Activated naive CD4-positive, alpha-beta T cell treated with anti-CD3 and anti-CD28 coated beads for 36 hours (primary cell): ENCODE measurements around the gene USP7. TPM values are rescaled to one million over a fixed set of nuclear protein-coding genes. Genes with fewer than 3 reads are reported as not detected.
"Not testable (repeated sequence)": the region's sequence is repeated elsewhere in the genome, so short reads cannot be mapped to it uniquely, and the experiment has no call there.

ENCODE experiments used
- CTCF ChIA-PET: fragments of 350-600 bp; sonication (Branson Sonifier 250); formaldehyde crosslinking; loops from one replicate; lab custom pipeline; 2021; ENCODE audit warnings: antibody characterized with exemption; lab: Charles Lee
- DNase-seq: peaks from one replicate; pipeline ENCODE4 v3.0.0-alpha.2; 2020
- H3K27ac Mint-ChIP-seq: one replicate; pipeline ENCODE4 v1.8.0; 2021; ENCODE audit warnings: mild to moderate bottlenecking, mixed read lengths
- H3K27me3 Mint-ChIP-seq: one replicate; pipeline ENCODE4 v1.8.0; 2021; ENCODE audit warnings: low read depth, mixed read lengths
- H3K36me3 Mint-ChIP-seq: one replicate; pipeline ENCODE4 v1.8.0; 2021; ENCODE audit warnings: low read depth, mixed read lengths
- H3K4me1 Mint-ChIP-seq: one replicate; pipeline ENCODE4 v1.8.0; 2021; ENCODE audit warnings: low read depth, mixed read lengths
- H3K4me3 Mint-ChIP-seq: one replicate; pipeline ENCODE4 v1.8.0; 2021; ENCODE audit warnings: mild to moderate bottlenecking, moderate library complexity, mixed read lengths
- H3K9me3 Mint-ChIP-seq: one replicate; pipeline ENCODE4 v1.8.0; 2021; ENCODE audit warnings: mixed read lengths
- intact Hi-C: fragments of 100-400 bp; cut with micrococcal nuclease; formaldehyde crosslinking; loops from one replicate; pipeline ENCODE4 v1.15.1; 2023
- total RNA-seq, 2 experiments: library from RNA; stranded (reverse); gene quantifications; one replicate each; pipeline ENCODE4 v1.2.3, GENCODE V29; 2021

USP7 gene
- total RNA-seq, 2 experiments from 2014 or later = 155 to 163 TPM

DNA sequence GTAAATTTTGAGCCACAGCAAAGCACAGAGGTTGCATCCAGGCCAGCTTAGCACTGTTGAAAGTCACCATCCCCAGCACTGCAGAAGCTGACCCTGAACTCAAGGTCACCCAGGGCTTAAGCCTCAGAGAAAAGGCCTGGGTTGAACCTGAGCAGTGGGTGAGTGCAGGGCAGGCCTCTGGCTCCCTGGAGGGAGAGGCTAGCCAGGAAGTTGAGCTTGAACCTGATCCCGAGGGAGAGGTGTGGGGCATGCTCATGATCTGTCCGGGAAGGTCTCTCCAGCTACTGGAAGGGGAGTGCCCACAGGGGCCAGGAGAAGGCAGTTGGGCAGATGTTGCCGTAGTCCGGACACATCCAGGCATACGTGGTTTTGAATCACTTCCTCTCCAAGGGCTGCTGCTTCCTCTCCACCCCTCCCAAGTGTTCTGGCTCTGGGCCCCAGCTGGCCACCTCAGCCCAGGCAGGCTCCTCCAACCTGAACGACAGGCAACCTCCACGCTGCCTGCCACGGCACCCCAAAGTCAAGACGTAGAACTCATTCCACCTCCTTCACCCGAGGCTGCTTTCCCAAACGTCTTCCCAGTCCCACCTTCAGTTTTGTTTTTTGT is 113.3 kb downstream of the USP7 start:
- peak overlapping the region; percentile 83 for H3K27ac Mint-ChIP-seq
- H3K4me1 Mint-ChIP-seq = peaks cover 14% of the 10 kb centered on the region
- H3K36me3 Mint-ChIP-seq = peaks cover 25% of the 10 kb centered on the region
- no peak overlapping the region for H3K4me3 Mint-ChIP-seq
- intact Hi-C loops = no loop called here
- CTCF ChIA-PET = no interaction called here
- DNase-seq = no peak
- H3K9me3 Mint-ChIP-seq = no peaks in the 10 kb centered on the region
- no peaks in the 10 kb centered on the region for H3K27me3 Mint-ChIP-seq

DNA sequence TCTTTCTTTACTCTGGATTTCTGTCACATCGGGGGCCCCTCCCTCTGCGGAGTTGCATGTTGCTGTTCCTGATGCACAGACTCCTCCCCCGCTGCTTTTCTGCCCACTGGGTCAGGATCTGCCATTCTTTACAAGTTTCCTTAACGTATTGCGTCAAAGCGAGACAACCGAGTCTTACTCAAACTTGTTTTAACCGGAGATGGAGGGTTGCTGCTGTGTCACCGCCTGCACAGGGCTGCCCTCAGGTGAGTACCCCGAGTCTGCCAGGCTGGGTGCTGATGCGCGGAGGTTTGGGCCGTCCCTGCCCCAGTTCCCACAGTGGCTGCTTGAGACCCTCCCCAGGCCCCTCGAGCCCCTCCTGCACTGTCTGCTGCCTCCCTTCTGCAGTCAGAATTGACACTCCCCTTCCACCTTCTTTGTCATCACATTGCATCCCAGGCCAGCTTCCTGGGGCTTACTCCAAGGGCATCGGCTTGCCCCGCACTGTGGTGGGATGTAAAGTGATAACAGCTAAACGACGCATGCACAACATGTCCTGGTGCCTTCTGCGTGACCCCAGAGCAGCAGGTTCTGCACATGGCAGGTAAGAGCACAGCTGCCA is 114.2 kb downstream of the USP7 start:
- peak overlapping the region; percentile 83 for H3K27ac Mint-ChIP-seq
- CTCF ChIA-PET = no interaction called here
- H3K27me3 Mint-ChIP-seq = no peaks in the 10 kb centered on the region
- intact Hi-C loops = no loop called here
- H3K4me1 Mint-ChIP-seq = peaks cover 14% of the 10 kb centered on the region
- H3K36me3 Mint-ChIP-seq = peaks cover 23% of the 10 kb centered on the region
- no peak overlapping the region for H3K4me3 Mint-ChIP-seq
- DNase-seq = no peak
- H3K9me3 Mint-ChIP-seq = no peaks in the 10 kb centered on the region

DNA sequence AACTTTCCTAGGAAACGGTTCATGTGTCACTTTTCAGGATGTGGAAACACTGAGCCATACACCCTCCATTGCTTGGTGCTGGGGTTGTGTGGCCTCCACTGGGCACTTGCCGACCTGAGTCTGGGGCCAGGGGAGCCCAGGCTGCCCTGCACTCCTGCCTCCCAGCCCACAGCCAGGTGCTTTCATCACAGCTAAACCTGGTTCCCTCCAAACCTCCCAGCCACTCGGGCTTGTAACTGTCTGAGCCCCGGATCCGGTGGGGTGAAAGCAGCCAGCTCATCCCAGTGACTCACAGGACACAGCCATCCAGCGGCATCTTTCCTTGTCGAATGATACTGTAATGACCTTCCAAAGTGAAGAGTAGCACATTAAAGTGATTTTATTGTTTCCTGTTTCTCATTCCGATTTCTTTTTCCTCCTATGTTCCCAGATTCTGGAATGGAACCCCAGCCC is 114.7 kb downstream of the USP7 start:
- no peaks in the 10 kb centered on the region for H3K27me3 Mint-ChIP-seq
- H3K27ac Mint-ChIP-seq = peak overlapping the region; percentile 13
- no peaks in the 10 kb centered on the region for H3K9me3 Mint-ChIP-seq
- DNase-seq = no peak
- peaks cover 14% of the 10 kb centered on the region for H3K4me1 Mint-ChIP-seq
- H3K4me3 Mint-ChIP-seq = no peak overlapping the region
- CTCF ChIA-PET = no interaction called here
- peaks cover 23% of the 10 kb centered on the region for H3K36me3 Mint-ChIP-seq
- intact Hi-C loops = no loop called here

DNA sequence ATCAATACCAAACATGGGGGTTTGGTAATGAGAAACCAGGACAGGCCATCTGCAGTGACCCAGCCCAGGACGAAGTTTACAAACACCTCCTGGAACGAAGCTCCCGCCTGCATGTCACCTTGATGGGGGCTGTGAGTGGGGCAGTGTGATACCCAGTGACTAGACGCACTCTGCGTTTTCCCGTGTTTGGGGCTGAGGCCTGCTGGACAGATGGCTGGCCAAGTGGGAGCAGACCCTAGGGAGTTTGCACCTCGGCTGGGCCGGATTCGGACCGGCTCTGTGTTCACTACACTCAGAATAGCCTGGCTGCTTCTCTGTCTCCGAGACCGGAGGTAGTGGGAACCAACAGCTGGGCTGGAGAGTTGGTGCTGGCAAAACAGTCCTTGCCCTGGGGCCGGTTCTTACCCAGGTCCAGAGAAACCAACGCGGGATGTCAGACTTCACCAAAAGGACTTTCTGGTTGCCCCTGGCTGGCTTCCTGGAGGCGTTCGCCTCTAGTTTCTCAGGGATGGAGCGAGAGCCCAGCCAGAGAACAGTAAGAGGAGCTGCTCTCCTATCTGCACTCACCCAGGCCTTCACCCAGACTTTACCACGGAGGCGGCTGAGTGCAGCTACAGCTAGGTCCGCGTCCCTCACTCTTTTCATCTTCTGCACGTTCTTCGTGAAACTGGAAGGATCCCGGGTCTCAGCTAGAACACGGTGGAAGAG is 115.3 kb downstream of the USP7 start:
- peaks cover 23% of the 10 kb centered on the region for H3K36me3 Mint-ChIP-seq
- H3K9me3 Mint-ChIP-seq = no peaks in the 10 kb centered on the region
- no peak for DNase-seq
- peaks cover 14% of the 10 kb centered on the region for H3K4me1 Mint-ChIP-seq
- H3K27me3 Mint-ChIP-seq = no peaks in the 10 kb centered on the region
- no peak overlapping the region for H3K4me3 Mint-ChIP-seq
- intact Hi-C loops = no loop called here
- CTCF ChIA-PET = no interaction called here
- H3K27ac Mint-ChIP-seq = no peak overlapping the region

DNA sequence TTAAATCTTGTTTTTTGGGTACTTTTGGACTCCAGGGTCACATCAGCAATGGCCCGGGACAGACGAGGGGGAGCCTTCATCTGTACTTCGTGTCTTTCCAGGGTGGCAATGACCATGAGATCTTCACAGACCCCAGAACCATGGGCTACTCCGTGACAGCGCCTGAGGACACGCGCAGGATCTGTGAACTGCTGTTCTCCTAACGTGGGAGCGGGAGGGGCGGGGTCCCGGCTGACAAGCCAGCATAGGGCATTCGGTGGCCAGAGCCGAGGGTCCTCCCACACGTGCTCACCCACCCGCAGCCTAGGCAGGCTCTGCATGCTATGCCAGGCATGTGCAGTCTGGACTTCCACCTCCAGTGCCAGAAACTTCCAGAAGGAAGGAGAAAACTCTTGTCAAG is 116.1 kb downstream of the USP7 start:
- CTCF ChIA-PET = no interaction called here
- Mint-ChIP-seq H3K27ac (no peak overlapping the region), H3K36me3 (peaks cover 20% of the 10 kb centered on the region), H3K27me3 (no peaks in the 10 kb centered on the region), H3K9me3 (no peaks in the 10 kb centered on the region), H3K4me1 (peaks cover 14% of the 10 kb centered on the region), H3K4me3 (no peak overlapping the region)
- no peak for DNase-seq
- intact Hi-C loops = no loop called here

DNA sequence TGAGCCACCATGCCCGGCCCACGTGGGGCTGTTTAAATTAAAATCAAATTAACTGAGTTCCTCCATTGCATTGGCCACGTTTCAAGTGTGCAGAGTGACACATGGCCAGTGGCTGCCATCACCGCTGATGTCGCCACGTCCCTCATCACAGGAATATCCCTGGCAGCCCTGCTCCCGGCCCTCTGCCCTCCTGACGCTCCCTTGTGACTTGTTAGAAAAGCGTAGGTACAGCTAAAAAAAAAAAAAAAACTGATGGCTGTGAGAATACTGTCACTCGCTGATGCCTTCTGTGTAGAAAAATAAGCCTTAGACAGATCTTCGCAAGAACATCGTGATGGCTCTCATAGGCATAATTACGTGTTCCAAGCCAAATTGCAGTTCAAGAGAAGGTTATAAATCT is 116.6 kb downstream of the USP7 start:
- Mint-ChIP-seq H3K27ac (no peak overlapping the region), H3K4me1 (peaks cover 15% of the 10 kb centered on the region), H3K36me3 (peaks cover 18% of the 10 kb centered on the region), H3K27me3 (no peaks in the 10 kb centered on the region), H3K4me3 (no peak overlapping the region), H3K9me3 (no peaks in the 10 kb centered on the region)
- CTCF ChIA-PET = no interaction called here
- no peak for DNase-seq
- intact Hi-C loops = no loop called here

DNA sequence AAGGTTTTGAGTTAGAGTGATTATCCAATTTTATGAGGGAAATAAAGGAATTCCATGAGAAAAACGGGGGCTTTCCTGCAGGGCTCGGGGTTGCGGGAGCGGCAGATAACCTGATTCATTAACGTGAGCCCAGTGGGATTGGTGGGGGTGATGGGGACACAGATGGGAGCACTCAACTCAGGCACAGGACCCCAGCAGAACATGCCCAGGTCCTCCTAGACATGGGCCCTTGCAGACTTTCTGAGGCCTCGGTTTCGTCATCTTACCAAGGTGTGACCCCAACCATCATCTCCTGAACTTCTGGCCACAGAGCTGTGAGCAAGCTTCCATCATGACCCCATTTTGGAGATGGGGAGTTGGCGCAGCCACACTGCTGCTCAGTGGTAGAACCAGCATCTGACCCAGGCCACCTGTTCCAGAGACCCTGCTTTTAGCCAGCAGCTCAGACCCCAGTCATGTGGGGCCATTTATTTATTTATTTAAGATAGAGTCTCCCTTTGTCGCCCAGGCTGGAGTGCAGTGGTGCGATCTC is 117.2 kb downstream of the USP7 start:
- intact Hi-C loops = no loop called here
- Mint-ChIP-seq H3K27me3 (no peaks in the 10 kb centered on the region), H3K4me3 (no peak overlapping the region), H3K4me1 (peaks cover 16% of the 10 kb centered on the region), H3K9me3 (no peaks in the 10 kb centered on the region), H3K36me3 (peaks cover 16% of the 10 kb centered on the region), H3K27ac (no peak overlapping the region)
- CTCF ChIA-PET = no interaction called here
- DNase-seq = no peak

DNA sequence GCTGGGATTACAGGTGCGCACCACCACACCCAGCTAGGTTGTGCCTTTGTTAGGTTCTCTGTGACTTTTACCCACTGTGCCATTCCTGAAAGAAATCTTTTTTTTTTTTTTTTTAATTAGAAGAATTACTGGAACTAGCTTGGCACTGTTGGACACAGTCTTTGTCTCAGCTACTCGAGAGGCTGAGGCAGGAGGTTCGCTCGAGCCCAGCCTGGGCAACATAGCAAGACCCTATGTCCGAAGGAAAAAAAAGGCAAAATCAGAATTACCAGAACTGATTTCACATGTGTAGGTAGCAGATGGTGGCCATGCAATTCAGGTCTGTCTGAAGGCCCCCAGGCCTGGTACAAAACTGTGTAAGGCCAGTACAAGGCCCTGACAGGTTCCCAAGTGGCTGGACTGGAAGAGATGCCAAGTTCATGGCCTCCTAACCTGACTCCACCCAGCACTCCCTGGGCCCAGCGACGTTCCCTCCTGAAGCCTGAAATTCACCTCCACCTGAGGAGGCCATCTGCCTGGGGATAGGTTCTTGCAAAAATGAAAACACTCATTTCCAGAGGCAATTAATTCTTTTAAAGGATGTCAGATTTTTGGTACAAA is 117.9 kb downstream of the USP7 start:
- Mint-ChIP-seq H3K9me3 (no peaks in the 10 kb centered on the region), H3K4me3 (no peak overlapping the region)
- CTCF ChIA-PET = no interaction called here

DNA sequence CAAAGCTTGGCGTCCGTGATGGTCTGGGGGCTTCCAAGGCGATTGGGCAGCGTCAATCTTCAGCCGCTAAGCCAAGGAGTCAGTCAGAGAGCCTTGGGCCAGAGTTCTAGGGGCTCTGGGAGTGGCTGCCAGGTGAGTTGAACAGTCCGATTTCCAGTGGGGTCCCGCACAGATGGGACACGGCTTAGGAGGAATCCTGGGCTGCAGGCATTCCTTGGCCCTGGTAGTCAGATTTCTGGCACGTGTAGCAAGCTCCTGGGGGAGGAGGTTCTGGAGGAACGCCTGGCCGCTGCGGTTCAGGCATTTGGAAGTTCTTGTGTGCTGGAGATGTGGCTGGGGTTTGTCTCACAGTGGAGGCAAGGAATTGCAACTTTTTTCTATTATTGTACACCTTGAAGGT is 120.4 kb downstream of the USP7 start:
- CTCF ChIA-PET, H3K27ac Mint-ChIP-seq, H3K36me3 Mint-ChIP-seq, H3K9me3 Mint-ChIP-seq, DNase-seq, H3K4me3 Mint-ChIP-seq, H3K27me3 Mint-ChIP-seq, intact Hi-C loops, H3K4me1 Mint-ChIP-seq: not testable (repeated sequence)

More for the DNA sequence above, 117.9 kb downstream of the USP7 start:
- no peak for DNase-seq
- no peak overlapping the region for H3K27ac Mint-ChIP-seq
- H3K4me1 Mint-ChIP-seq = peaks cover 14% of the 10 kb centered on the region
- intact Hi-C loops = no loop called here
- H3K27me3 Mint-ChIP-seq = no peaks in the 10 kb centered on the region
- H3K36me3 Mint-ChIP-seq = peaks cover 14% of the 10 kb centered on the region

Other genes with a start within 250 kb of the USP7 start
- gene TMEM186, start 166.3 kb downstream of the USP7 start, total RNA-seq = 10 to 100 TPM; 12.1 to 12.6 TPM
- gene PMM2, start 166.1 kb downstream of the USP7 start, total RNA-seq = 10 to 100 TPM; 20.1 to 20.8 TPM
- gene CARHSP1, start 94.9 kb downstream of the USP7 start, total RNA-seq = 10 to 100 TPM; 46.5 to 49.6 TPM
- gene LITAFD, start 81.6 kb downstream of the USP7 start, total RNA-seq = not detected
- gene HAPSTR1, start 127.7 kb upstream of the USP7 start, total RNA-seq = 10 to 100 TPM; 41.2 to 42.6 TPM